Measurements from ENCODE around the gene USP3. TPM values are rescaled to one million over a fixed set of nuclear protein-coding genes. Genes with fewer than 3 reads are reported as not detected.

The USP3 gene
- total and polyA plus RNA-seq, 5 experiments from 2014 or later: 31.6 to 136 (median 42.9) TPM

DNA sequence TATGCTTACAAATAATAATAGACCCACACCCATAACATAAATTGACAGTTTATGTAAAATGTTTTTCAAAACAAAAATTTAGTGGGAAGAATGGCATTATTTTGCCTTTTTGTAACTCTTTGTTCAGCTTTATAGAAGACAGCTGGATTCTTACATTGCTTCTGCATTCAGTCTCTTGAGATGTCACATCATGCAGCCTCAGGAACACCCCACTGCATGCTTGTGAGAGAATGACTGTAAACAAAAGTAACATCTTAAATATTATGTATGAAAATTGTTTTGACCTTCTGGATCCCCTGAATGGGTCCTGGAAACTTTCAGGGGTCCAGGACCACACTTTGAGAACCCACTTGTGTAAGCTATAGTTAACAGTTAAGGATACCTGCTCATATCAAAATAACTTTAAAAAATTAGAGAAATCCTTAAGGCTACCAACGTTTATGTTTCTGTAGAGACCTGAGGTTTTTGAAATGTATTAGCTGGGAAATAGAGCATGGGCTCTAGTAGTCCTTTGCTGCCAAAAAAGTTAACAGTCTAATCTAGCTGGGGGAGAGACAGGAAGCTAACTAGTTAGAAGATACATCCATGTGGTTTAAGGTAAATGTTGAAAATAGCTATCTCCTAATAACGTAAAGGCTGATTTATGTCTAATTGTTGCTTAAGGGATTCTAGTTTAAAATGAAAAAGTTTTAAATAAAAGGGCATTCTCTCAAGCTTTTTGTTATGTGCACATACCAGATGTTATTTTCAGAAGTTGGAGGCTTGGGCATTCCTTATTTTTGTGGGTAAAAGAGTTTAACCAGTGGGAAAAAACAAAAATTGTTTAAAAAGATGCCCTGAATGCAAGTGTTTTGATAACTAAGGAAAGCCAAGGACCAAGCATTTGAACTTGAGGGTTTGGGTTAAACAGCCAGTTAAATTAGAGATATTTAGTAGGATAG, 3.8 kb downstream of the USP3 start:
- no peaks in the 10 kb centered on the region for H3K27me3 Mint-ChIP-seq
- ATAC-seq (no peak), DNase-seq (no peak)
- H3K27ac Mint-ChIP-seq: peak overlapping the region; percentile 25 to 97 (median 70)
- H3K4me1 Mint-ChIP-seq: peaks cover 45 to 78% (median 73%) of the 10 kb centered on the region in 4 donors
- POLR2A ChIA-PET: interaction anchor here (0.6 to 8.8 kb wide), 6 partner anchors 9 to 91 kb away, joined by 3 to 629 read pairs (median 4); no protein-coding TSS in a partner anchor
- no peaks in the 10 kb centered on the region for H3K36me3 Mint-ChIP-seq
- peak overlapping the region; percentile 6 to 98 (median 66) for H3K4me3 Mint-ChIP-seq
- H3K9me3 Mint-ChIP-seq: no peaks in the 10 kb centered on the region

DNA sequence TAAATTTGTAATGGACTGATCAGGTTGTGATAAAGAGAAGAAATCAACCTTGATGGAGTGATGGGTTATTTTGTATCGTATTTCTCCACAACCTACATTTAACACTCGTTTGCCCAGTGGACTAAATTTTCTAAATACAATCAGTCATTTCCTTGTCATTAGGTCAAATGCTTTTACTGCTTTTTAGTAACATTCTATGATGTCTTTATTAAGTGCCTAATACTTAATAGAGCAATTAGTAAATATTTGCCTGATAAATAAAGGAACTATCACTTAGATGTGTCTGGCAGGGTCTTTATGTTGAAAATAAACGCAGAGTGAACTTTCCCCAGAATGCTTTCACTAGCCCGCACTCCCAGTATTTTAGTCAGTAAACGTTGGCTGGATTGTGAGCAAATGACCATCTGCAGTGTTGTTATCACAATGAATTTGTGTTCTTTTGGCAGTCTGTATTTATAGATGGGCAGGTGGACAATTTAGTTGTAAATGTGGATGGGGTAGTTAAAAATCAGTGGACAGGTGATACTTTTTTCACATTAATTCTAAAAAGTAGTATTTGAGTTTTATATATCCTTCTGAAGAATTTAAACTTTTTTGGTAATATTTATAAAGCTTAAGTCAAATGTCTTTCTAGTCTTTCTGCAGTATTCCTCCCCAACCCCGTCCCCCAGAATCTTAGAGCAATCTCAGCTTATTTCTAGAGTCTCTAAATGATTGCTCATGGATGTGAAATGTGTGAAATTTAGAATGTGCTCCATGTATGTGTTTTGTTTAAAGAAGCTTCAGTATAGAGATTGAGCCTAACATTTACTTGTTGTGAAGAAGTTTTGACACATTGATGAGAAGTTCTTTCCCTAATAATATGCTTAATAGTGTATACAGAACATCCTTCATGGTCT, 4.9 kb downstream of the USP3 start:
- Mint-ChIP-seq H3K4me1 (peaks cover 40 to 83% (median 72%) of the 10 kb centered on the region in 4 donors), H3K4me3 (peak overlapping the region in 9 of 10 donors; percentile 31 to 98 (median 61)), H3K27me3 (no peaks in the 10 kb centered on the region), H3K36me3 (no peaks in the 10 kb centered on the region), H3K27ac (peak overlapping the region in 9 of 10 donors; percentile 2 to 97 (median 87)), H3K9me3 (no peaks in the 10 kb centered on the region)
- ATAC-seq (no peak), DNase-seq (no peak)
- POLR2A ChIA-PET: interaction anchor here (0.6 to 8.8 kb wide), 5 partner anchors 21 to 269 kb away, joined by 3 to 629 read pairs (median 6); no protein-coding TSS in a partner anchor

DNA sequence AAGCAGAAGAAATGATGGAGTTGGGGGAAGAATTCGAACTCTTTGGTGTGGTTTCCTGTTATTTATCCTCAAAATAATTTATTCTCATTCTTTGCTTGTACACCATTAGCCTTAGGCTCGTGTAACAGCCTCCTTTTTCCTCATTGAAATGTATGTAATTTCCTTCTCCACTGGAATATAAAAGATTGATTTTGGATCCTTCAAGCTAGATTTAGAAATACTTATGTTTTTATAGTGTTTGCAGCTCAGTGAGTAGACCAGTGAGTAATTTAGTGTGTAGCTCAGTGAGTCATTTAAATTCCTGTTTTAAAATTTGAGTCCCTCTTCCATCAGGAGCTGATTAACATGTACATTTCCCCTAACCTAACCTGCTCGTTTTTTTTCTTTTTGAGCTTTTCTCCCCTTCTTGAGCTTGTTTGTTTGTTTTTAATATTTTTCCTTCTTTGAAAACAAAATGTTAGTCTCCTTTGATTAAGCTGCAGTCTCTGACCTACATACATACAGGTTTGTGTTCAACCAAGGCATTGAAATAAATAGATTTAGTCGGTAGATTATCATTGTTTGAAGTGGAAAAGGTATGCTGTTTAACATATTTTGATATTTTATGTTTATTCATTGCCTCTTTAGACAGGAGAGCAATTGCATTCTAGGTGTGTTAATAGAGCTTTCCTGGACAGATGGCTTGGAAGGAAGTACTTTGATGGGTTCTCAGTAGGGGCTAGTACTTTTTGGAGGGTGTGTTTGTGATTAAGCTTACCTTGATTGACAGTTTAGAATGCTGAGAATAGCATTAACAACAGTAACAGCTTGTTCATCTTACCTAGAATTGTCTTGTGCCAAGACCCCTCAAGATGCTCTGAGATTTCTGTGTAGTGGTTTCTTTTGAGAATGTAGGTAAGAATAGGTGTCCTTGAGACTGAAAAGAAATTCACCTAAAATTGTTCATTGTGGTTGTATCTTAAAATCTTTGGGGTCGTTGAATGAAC, 5.9 kb downstream of the USP3 start:
- DNase-seq (peak in 2 of 10 donors; percentile 31 to 34), ATAC-seq (peak; percentile 54 to 58)
- Mint-ChIP-seq H3K9me3 (no peaks in the 10 kb centered on the region), H3K4me1 (peaks cover 44 to 93% (median 81%) of the 10 kb centered on the region in 4 donors), H3K4me3 (peak overlapping the region; percentile 21 to 98 (median 65)), H3K27ac (peak overlapping the region; percentile 65 to 97 (median 82)), H3K36me3 (no peaks in the 10 kb centered on the region), H3K27me3 (no peaks in the 10 kb centered on the region)
- POLR2A ChIA-PET: interaction anchor here (0.5 to 2.1 kb wide), 4 partner anchors 20 to 220 kb away, joined by 3 to 7 read pairs (median 6); no protein-coding TSS in a partner anchor

DNA sequence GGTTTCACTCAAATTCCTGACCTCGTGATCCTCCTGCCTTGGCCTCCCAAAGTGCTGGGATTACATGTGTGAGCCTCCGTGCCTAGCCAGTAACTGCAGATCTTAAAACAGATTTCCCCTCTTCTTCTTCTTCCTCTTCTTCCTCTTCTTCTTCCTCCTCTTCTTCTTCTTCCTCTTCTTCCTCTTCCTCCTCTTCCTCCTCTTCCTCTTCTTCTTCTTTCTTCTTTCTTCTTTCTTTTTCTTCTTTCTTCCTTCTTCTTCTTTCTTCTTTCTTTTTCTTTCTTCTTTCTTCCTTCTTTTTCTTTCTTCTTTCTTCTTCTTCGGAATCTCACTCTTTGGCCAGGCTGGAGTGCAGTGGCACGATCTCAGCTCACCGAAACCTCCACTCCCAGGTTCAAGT, 7.8 kb downstream of the USP3 start:
- no peak for ATAC-seq
- Mint-ChIP-seq H3K36me3 (no peaks in the 10 kb centered on the region), H3K27ac (peak overlapping the region; percentile 65 to 92 (median 82)), H3K9me3 (no peaks in the 10 kb centered on the region), H3K4me1 (peaks cover 40 to 94% (median 87%) of the 10 kb centered on the region in 4 donors), H3K27me3 (no peaks in the 10 kb centered on the region), H3K4me3 (peak overlapping the region in 9 of 10 donors; percentile 25 to 75 (median 55))
- DNase-seq: no peak
- POLR2A ChIA-PET: interaction anchor here (0.6 to 2.2 kb wide), 2 partner anchors 28 to 52 kb away, joined by 4 to 5 read pairs; no protein-coding TSS in a partner anchor

GRCh38 chr15:63513271-63513670, 8.9 kb downstream of the USP3 start:
- Mint-ChIP-seq H3K27me3 (no peaks in the 10 kb centered on the region), H3K9me3 (no peaks in the 10 kb centered on the region), H3K4me1 (peaks cover 43 to 95% (median 87%) of the 10 kb centered on the region in 4 donors), H3K36me3 (no peaks in the 10 kb centered on the region), H3K27ac (peak overlapping the region in 8 of 10 donors; percentile 11 to 89 (median 58)), H3K4me3 (peak overlapping the region in 7 of 10 donors; percentile 13 to 49 (median 28))
- DNase-seq: no peak
- POLR2A ChIA-PET: interaction anchor here (1.2 to 2.3 kb wide), 3 partner anchors 8 to 30 kb away, joined by 4 to 16 read pairs (median 6); partner anchors contain the start of gene USP3
- no peak for ATAC-seq

- peak overlapping the region in 6 of 10 donors; percentile 25 to 81 (median 46) for H3K27ac Mint-ChIP-seq
- no peak for DNase-seq
- POLR2A ChIA-PET: interaction anchor here (1.2 to 2.3 kb wide), 3 partner anchors 9 to 30 kb away, joined by 4 to 16 read pairs (median 6); partner anchors contain the start of gene USP3
- no peaks in the 10 kb centered on the region for H3K27me3 Mint-ChIP-seq
- ATAC-seq: no peak
- H3K4me3 Mint-ChIP-seq: peak overlapping the region in 4 of 10 donors; percentile 5 to 63 (median 12)
- H3K36me3 Mint-ChIP-seq: no peaks in the 10 kb centered on the region
- no peaks in the 10 kb centered on the region for H3K9me3 Mint-ChIP-seq
- peaks cover 41 to 95% (median 86%) of the 10 kb centered on the region in 4 donors for H3K4me1 Mint-ChIP-seq
Observed at GRCh38 chr15:63513728-63514127, 9.3 kb downstream of the USP3 start.

DNA sequence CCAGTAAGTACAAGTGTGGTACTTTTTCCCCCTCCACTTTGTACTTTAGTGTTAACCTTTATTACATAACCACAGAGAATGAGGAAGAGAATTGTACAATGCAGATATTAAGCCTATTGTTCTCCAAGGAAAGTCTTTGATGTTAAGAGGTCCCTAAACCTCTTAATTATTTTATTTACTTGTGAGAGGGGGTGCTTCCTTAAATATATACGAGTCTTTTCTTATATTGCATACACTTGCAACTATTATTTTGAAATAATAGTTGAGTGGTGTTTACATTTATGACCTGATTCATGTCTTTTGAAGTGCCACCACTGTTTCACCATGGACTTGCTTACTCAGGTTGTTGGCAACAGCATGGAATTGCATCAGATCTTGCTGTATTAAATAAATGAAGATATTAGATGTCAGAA, 10.1 kb downstream of the USP3 start:
- no peaks in the 10 kb centered on the region for H3K27me3 Mint-ChIP-seq
- H3K27ac Mint-ChIP-seq: peak overlapping the region in 9 of 10 donors; percentile 40 to 88 (median 61)
- peak overlapping the region; percentile 4 to 75 (median 60) for H3K4me3 Mint-ChIP-seq
- POLR2A ChIA-PET: interaction anchor here (0.9 to 2.3 kb wide), 3 partner anchors 10 to 22 kb away, joined by 3 to 16 read pairs (median 6); partner anchors contain the start of gene USP3
- H3K36me3 Mint-ChIP-seq: no peaks in the 10 kb centered on the region
- H3K9me3 Mint-ChIP-seq: no peaks in the 10 kb centered on the region
- peak in 1 of 2 donors; percentile 17 for ATAC-seq
- H3K4me1 Mint-ChIP-seq: peaks cover 43 to 95% (median 87%) of the 10 kb centered on the region in 4 donors
- DNase-seq: no peak

DNA sequence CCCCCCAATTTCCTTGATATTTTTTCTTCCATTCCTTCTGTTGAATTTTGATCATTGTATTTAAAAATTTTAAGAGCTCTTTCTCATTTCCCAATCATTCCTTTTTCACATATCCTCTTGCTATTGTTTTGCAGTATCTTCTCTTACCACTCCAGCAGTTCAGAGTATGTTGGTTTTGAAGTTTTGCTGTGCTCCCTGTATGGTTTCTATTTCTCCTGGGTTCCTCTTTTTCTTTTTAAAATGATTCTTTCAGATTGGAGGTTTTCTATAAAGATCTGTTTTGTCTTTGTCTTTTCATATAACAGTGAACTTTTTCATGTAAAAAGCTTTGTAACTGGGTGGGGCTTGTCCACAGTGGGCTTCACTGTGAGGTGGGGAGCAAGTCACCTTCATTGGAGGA, 12.8 kb downstream of the USP3 start:
- POLR2A ChIA-PET: interaction anchor here (0.6 to 1.6 kb wide), 4 partner anchors 9 to 38 kb away, joined by 3 to 5 read pairs (median 3); no protein-coding TSS in a partner anchor
- peaks cover 35 to 98% (median 87%) of the 10 kb centered on the region in 4 donors for H3K4me1 Mint-ChIP-seq
- no peaks in the 10 kb centered on the region for H3K36me3 Mint-ChIP-seq
- H3K9me3 Mint-ChIP-seq: no peaks in the 10 kb centered on the region
- H3K27me3 Mint-ChIP-seq: no peaks in the 10 kb centered on the region
- H3K27ac Mint-ChIP-seq: peak overlapping the region; percentile 7 to 91 (median 79)
- DNase-seq (no peak), ATAC-seq (peak; percentile 9 to 16)
- peak overlapping the region in 9 of 10 donors; percentile 37 to 82 (median 69) for H3K4me3 Mint-ChIP-seq

DNA sequence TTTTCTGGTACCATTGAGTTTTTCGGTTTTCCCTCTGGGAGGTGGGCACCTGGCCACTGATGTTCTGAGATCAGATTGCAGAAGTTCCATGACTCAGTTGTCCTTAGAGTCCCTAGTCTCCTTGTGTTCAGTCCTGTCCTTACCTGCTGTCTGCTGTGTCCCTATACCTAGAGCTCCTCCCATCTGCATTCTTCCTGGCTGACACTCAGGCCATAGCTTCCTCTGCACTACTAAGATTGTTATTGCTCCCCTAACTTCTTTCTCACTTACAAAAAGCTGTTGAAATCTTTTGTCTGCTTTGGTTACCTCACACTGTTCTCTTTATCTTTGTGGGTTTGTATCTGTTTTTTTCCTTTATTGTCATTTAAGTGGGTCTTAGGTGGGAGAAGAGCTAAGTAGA, 13.2 kb downstream of the USP3 start:
- Mint-ChIP-seq H3K36me3 (no peaks in the 10 kb centered on the region), H3K27ac (peak overlapping the region; percentile 7 to 91 (median 79)), H3K9me3 (no peaks in the 10 kb centered on the region), H3K4me3 (peak overlapping the region; percentile 6 to 82 (median 67)), H3K4me1 (peaks cover 30 to 98% (median 87%) of the 10 kb centered on the region in 4 donors), H3K27me3 (no peaks in the 10 kb centered on the region)
- DNase-seq (peak in 2 of 10 donors; percentile 20 to 30), ATAC-seq (peak; percentile 65 to 79)
- POLR2A ChIA-PET: interaction anchor here (0.6 to 1.6 kb wide), 4 partner anchors 9 to 38 kb away, joined by 3 to 5 read pairs (median 3); no protein-coding TSS in a partner anchor

DNA sequence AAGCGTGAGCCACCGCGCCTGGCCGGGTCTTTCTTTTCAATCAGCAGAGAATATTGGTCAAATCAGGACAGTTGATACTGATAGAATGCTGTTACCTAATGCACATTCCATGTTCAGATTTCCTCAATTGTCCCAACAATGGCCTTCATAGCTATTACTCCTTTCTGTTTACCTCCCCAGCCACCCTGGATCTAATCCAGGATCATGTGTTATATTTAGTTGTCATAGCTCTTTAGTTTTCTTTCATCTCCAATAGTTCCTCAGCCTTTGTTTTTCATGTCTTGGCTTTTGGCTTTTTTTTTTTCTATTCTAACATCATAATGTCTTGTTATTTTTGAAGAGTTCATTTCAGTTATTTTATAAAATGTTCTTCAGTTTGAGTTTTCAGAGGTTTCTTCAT, 14.6 kb downstream of the USP3 start:
- Mint-ChIP-seq H3K36me3 (no peaks in the 10 kb centered on the region), H3K27me3 (no peaks in the 10 kb centered on the region), H3K27ac (peak overlapping the region; percentile 34 to 88 (median 78)), H3K4me1 (peaks cover 36 to 98% (median 93%) of the 10 kb centered on the region in 4 donors), H3K9me3 (no peaks in the 10 kb centered on the region), H3K4me3 (peak overlapping the region in 9 of 10 donors; percentile 15 to 70 (median 60))
- POLR2A ChIA-PET: interaction anchor here (1.1 kb wide), 1 partner anchor 14 kb away, joined by 5 read pairs; the partner anchor contains the start of gene USP3
- no peak for DNase-seq
- no peak for ATAC-seq

Measured in naive thymus-derived CD8-positive, alpha-beta T cell (primary cell).